Transverse colon (tissue), 4 donors: ENCODE data around the gene CDC42SE1. TPM values are rescaled to one million over a fixed set of nuclear protein-coding genes. Genes with fewer than 3 reads are reported as not detected.

Experiments used
- DNase-seq: peaks from one replicate; pipeline ENCODE4 v3.0.0-alpha.2; 2019
- H3K27ac ChIP-seq, 4 donors: fragments of 200-600 bp; sonication (generic); 2 replicates each; pipeline ENCODE4 v1.5.1; 2016 to 2018; ENCODE audit warnings: inconsistent platforms in 4 of 4
- H3K27me3 ChIP-seq: fragments of 200-600 bp; sonication (generic); 2 replicates; pipeline ENCODE4 v1.5.1; 2017; ENCODE audit warnings: inconsistent platforms
- H3K36me3 ChIP-seq, 4 donors: fragments of 200-600 bp; sonication (generic); 2 replicates each; pipeline ENCODE4 v1.5.1; 2017 to 2019; ENCODE audit warnings: inconsistent platforms in 4 of 4
- H3K4me1 ChIP-seq, 4 donors: fragments of 200-600 bp; sonication (generic); 2 replicates each; pipeline ENCODE4 v1.5.1; 2017 to 2020; ENCODE audit warnings: inconsistent platforms in 4 of 4
- H3K4me3 ChIP-seq, 4 donors: fragments of 200-600 bp; sonication (generic); 1 replicate in 1 of 4; 2 replicates in 3 of 4; pipeline versions ENCODE4 v1.5.1 to v1.6.1; 2017 to 2019; ENCODE audit warnings: inconsistent platforms in 4 of 4
- H3K9me3 ChIP-seq, 2 donors: fragments of 200-600 bp; sonication (generic); 2 replicates each; pipeline ENCODE4 v1.5.1; 2017 to 2019; ENCODE audit warnings: inconsistent platforms in 2 of 2
- EP300 ChIP-seq: sonication (generic); formaldehyde crosslinking; IDR thresholded peaks from one replicate; pipeline ENCODE4 v1.6.1; 2017; ENCODE audit warnings: antibody characterized with exemption, low read depth
- POLR2A ChIP-seq: fragments of 450-650 bp; IDR thresholded peaks from one replicate; pipeline ENCODE4 v1.6.1; 2016; ENCODE audit warnings: antibody characterized with exemption, mild to moderate bottlenecking, moderate library complexity
- POLR2AphosphoS5 ChIP-seq, 3 donors: sonication (generic); formaldehyde crosslinking; IDR thresholded peaks; one replicate each; pipeline ENCODE4 v1.6.1; 2016; ENCODE audit warnings: antibody characterized with exemption in 3 of 3
- WGBS, 2 donors: methylation state at CpG; one replicate each; pipeline ENCODE4 v1.1.5; 2018; ENCODE audit warnings: low coverage in 1 of 2; 5-methylcytosine and 5-hydroxymethylcytosine counted together
- in situ Hi-C, 4 donors: fragments of 200-750 bp; cut with MboI; loops; one replicate each; pipeline versions ENCODE4 v1.15.0 to v1.15.1; 2017; ENCODE audit warnings: low sequenced_read_pairs in 3 of 4, low pct_ligation_motif_present in 1 of 4, low pct_unique_long_range_greater_than_20kb in 1 of 4
- intact Hi-C: fragments of 100-400 bp; cut with DNase I; formaldehyde crosslinking; loops from one replicate; pipeline ENCODE4 v1.15.1; 2023; ENCODE audit warnings: low total_unique reads
- total RNA-seq, 4 donors: library from RNA; depleted of rRNA; stranded (reverse); fragments of >200 nt; gene quantifications; one replicate each; pipeline ENCODE4 v1.1.0, GENCODE V29; 2016
- TF ChIP-seq, protein P1 (sequence below), 5 experiments: fragments of 200-600 bp in 3 of 5; fragments of 450-650 bp in 2 of 5; sonication (generic) in 3 of 5; IDR thresholded peaks; 1 replicate in 2 of 5; 2 replicates in 3 of 5; pipeline ENCODE4 v1.5.1; 2016 to 2017; ENCODE audit warnings: antibody characterized with exemption in 5 of 5, inconsistent platforms in 3 of 5, mild to moderate bottlenecking in 2 of 5, moderate library complexity in 1 of 5

CDC42SE1 gene
- total RNA-seq, 4 donors from 2014 or later = 34.4 to 90.2 (median 57.5) TPM

DNA sequence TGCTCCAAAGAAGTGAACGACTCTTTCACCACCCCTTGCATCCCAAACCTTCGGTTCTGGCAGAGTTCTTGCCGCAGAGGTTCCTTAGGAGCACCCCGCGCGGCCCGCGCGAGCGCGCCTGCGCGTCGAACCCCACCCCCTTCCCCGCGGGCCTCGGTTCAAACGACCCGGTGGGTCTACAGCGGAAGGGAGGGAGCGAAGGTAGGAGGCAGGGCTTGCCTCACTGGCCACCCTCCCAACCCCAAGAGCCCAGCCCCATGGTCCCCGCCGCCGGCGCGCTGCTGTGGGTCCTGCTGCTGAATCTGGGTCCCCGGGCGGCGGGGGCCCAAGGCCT is 11.9 kb downstream of the CDC42SE1 start, which contains the start of gene C1orf56:
Gene C1orf56, plus strand, starts transcription at position 161 of the 334 bp plus-strand sequence. Its CDS starts 97 bp downstream, at position 258.
- in situ Hi-C loops (loop anchor here in 1 of 4 donors (25.0 kb wide), 1 partner anchor 115 kb away; the partner anchor contains the start of genes LYSMD1, SCNM1 and TNFAIP8L2), intact Hi-C loops (no loop called here)
- WGBS, 2 donors = 0 to 1% methylated on average over 2 to 24 of the region's 29 CpGs
- Histone ChIP-seq H3K36me3 (peaks cover 0 to 6% (median 0%) of the 10 kb centered on the region in 4 donors), H3K4me1 (peaks cover 3 to 16% (median 10%) of the 10 kb centered on the region in 4 donors), H3K27ac (peak within 1 kb of the TSS; percentile 85 to 89 (median 88)), H3K27me3 (no peaks in the 10 kb centered on the region), H3K9me3 (no peaks in the 10 kb centered on the region), H3K4me3 (peak within 1 kb of the TSS; percentile 54 to 80 (median 62))
- TF ChIP-seq POLR2AphosphoS5 (IDR thresholded peaks at IDR 0.05) (peak; percentile 73 to 83 (median 73)), EP300 (no peak), POLR2A (peak; percentile 28)
- TF ChIP-seq, protein P1, sequence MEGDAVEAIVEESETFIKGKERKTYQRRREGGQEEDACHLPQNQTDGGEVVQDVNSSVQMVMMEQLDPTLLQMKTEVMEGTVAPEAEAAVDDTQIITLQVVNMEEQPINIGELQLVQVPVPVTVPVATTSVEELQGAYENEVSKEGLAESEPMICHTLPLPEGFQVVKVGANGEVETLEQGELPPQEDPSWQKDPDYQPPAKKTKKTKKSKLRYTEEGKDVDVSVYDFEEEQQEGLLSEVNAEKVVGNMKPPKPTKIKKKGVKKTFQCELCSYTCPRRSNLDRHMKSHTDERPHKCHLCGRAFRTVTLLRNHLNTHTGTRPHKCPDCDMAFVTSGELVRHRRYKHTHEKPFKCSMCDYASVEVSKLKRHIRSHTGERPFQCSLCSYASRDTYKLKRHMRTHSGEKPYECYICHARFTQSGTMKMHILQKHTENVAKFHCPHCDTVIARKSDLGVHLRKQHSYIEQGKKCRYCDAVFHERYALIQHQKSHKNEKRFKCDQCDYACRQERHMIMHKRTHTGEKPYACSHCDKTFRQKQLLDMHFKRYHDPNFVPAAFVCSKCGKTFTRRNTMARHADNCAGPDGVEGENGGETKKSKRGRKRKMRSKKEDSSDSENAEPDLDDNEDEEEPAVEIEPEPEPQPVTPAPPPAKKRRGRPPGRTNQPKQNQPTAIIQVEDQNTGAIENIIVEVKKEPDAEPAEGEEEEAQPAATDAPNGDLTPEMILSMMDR (IDR thresholded peaks at IDR 0.05) = no peak
- peak; percentile 77 for DNase-seq

DNA sequence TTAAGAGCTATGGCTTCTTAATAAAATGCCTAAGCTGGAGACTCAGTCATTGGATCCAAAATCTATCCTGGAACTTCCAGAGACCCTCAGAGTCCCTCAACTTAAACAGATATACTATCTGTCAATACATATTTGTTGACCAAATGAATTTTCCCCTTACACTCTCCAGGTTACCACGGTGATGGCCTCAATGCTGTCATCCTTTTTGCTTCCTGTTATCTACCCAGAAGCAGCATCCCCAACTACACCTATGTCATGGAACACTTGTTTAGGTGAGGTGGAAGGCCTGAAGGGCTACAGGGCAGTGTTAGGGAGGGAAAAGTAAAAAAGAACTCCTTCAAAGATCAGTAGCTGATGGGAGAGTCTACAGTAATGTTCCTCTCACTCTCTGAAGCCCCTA is 16.3 kb downstream of the CDC42SE1 start:
- peaks cover 3 to 8% (median 7%) of the 10 kb centered on the region in 4 donors for H3K4me1 ChIP-seq
- in situ Hi-C loops (loop anchor here in 1 of 4 donors (25.0 kb wide), 1 partner anchor 119 kb away; the partner anchor contains the start of genes LYSMD1, SCNM1 and TNFAIP8L2), intact Hi-C loops (no loop called here)
- no peaks in the 10 kb centered on the region for H3K9me3 ChIP-seq
- H3K27me3 ChIP-seq = no peaks in the 10 kb centered on the region
- H3K27ac ChIP-seq = no peak overlapping the region
- TF ChIP-seq, protein P1 (IDR thresholded peaks at IDR 0.05) = no peak
- no peak for TF ChIP-seq POLR2AphosphoS5 (IDR thresholded peaks at IDR 0.05)
- TF ChIP-seq POLR2A = no peak
- no peak for TF ChIP-seq EP300
- WGBS, 2 donors = 80 to 84% methylated on average over 1 of the region's 1 CpG
- no peaks in the 10 kb centered on the region for H3K36me3 ChIP-seq
- DNase-seq = no peak
- no peak overlapping the region for H3K4me3 ChIP-seq

DNA sequence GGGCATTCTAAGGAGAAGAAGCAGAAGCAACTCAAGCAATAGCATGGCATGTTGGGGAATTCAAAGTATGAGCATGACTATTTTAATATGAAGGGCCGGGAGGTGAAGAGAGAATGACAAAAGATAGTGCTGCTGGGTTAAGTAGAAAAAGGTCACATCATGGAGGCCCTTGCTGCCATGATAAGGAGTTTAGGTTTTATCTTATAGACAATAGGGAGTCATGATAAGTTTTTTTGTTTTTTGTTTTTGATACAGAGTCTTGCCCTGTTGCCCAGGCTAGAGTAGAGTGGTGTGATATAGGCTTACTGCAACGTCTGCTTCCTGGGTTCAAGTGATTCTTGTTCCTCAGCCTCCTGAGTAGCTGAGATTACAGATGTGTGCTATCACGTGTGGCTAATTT is 19.9 kb downstream of the CDC42SE1 start:
- Histone ChIP-seq H3K27me3 (no peaks in the 10 kb centered on the region), H3K36me3 (peaks cover 0 to 6% (median under 1%) of the 10 kb centered on the region in 4 donors), H3K4me3 (no peak overlapping the region), H3K9me3 (no peaks in the 10 kb centered on the region), H3K4me1 (no peaks in the 10 kb centered on the region), H3K27ac (no peak overlapping the region)
- in situ Hi-C loops = loop anchor here in 1 of 4 donors (25.0 kb wide), 1 partner anchor 123 kb away; the partner anchor contains the start of genes LYSMD1, SCNM1 and TNFAIP8L2
- DNase-seq = no peak
- 88 to 90% methylated on average over 2 to 3 of the region's 3 CpGs for WGBS, 2 donors
- no peak for TF ChIP-seq POLR2A
- TF ChIP-seq POLR2AphosphoS5 (IDR thresholded peaks at IDR 0.05) = no peak
- TF ChIP-seq, protein P1 (IDR thresholded peaks at IDR 0.05) = no peak
- TF ChIP-seq EP300 = no peak
- intact Hi-C loops = no loop called here

DNA sequence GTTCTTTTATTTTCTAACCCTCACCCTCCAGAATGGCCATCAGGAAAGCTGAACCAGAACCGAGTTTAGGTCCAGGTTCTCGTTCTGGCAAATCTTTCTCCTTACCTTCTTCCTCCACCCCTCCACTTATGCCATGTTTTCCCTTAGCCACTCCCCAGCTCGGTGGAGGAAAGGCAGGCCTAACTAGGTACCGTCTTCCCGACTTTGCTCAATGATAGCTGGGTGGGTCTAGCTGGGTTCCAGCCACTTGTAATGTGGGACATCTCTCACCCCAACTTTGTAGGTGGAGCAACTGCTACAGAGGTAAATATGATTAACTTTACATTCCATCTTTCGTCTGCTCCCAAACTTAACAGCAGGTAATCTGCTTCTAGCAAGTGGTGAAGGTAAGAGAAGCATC is 22.4 kb downstream of the CDC42SE1 start:
- Histone ChIP-seq H3K36me3 (peaks cover 0 to 20% (median 5%) of the 10 kb centered on the region in 4 donors), H3K4me3 (no peak overlapping the region), H3K27me3 (no peaks in the 10 kb centered on the region), H3K27ac (no peak overlapping the region), H3K4me1 (no peaks in the 10 kb centered on the region), H3K9me3 (no peaks in the 10 kb centered on the region)
- in situ Hi-C loops = loop anchor here in 1 of 4 donors (25.0 kb wide), 1 partner anchor 125 kb away; the partner anchor contains the start of genes LYSMD1, SCNM1 and TNFAIP8L2
- 84 to 100% methylated on average over 2 to 6 of the region's 6 CpGs for WGBS, 2 donors
- DNase-seq = no peak
- intact Hi-C loops = no loop called here
- TF ChIP-seq, protein P1 (IDR thresholded peaks at IDR 0.05) = no peak
- no peak for TF ChIP-seq POLR2A
- TF ChIP-seq EP300 = no peak
- no peak for TF ChIP-seq POLR2AphosphoS5 (IDR thresholded peaks at IDR 0.05)
